HepG2 (cell line): ENCODE results near the gene ZMYND8. TPM values are rescaled to one million over a fixed set of nuclear protein-coding genes. Genes with fewer than 3 reads are reported as not detected.
A peak's percentile ranks its signal among the peaks of the same experiment; 100 is the strongest.

Source experiments
- ATAC-seq: fragments of 200-7000 bp; cut with Tn5 transposase; 3 replicates; pipeline ENCODE4 v1.9.1; 2020; ENCODE audit warnings: mild to moderate bottlenecking, moderate library complexity
- BruUV-seq: library from RNA; stranded (reverse); fragments of 400-500 nt; replicated peaks from 2 replicates; lab custom pipeline; 2021; lab: Mats Ljungman, UMichigan
- CTCF ChIA-PET: fragments of 300-600 bp; formaldehyde crosslinking; extraction: SDS; loops from one replicate; lab custom pipeline; 2021; ENCODE audit warnings: low total read pairs, inconsistent platforms, low intra/inter-chr PET ratio; lab: Yijun Ruan, JAX
- POLR2A ChIA-PET: fragments of 350-600 bp; sonication (Branson Sonifier 250); formaldehyde crosslinking; loops from one replicate; lab custom pipeline; 2020; ENCODE audit warnings: antibody characterized with exemption, inconsistent platforms; lab: Yijun Ruan, JAX
- DNase-seq: peaks from one replicate; pipeline ENCODE4 v3.0.0-alpha.2; 2015; ENCODE audit warnings: low spot score
- FAIRE-seq: peaks from 3 replicates; lab custom pipeline; 2011; peaks lifted over from hg19 to GRCh38; lab: Jason Lieb, UNC
- H2AFZ ChIP-seq: one replicate; pipeline ENCODE4 v1.6.1; 2011; ENCODE audit warnings: low read length, inconsistent platforms
- H3K27ac ChIP-seq: fragments of 300-600 bp; 3 replicates; pipeline ENCODE4 v1.8.0; 2011; ENCODE audit warnings: mixed run types, mild to moderate bottlenecking, mixed read lengths, low read length, inconsistent platforms; ENCODE audit not compliant: insufficient read depth; ENCODE audit errors: extremely low read length
- H3K27me3 ChIP-seq, 2 experiments: fragments of 200-600 bp in 1 of 2; 2 replicates in 1 of 2; 3 replicates in 1 of 2; pipeline versions ENCODE4 v1.6.0 to v1.8.0; 2011; ENCODE audit warnings: low read length in 2 of 2, mild to moderate bottlenecking in 2 of 2, moderate library complexity in 2 of 2, inconsistent platforms in 1 of 2; ENCODE audit not compliant: insufficient read depth in 2 of 2, control insufficient read depth in 1 of 2
- H3K36me3 ChIP-seq, 2 experiments: fragments of 200-600 bp in 1 of 2; replicated peaks in 1 of 2; 2 replicates in 1 of 2; 3 replicates in 1 of 2; pipeline versions ENCODE4 v1.5.1 to v1.8.0; 2011; ENCODE audit warnings: low read length in 2 of 2, inconsistent platforms in 1 of 2; ENCODE audit not compliant: insufficient read depth in 2 of 2, control insufficient read depth in 1 of 2
- H3K4me1 ChIP-seq: 2 replicates; pipeline ENCODE4 v1.5.1; 2012; ENCODE audit warnings: low read length, inconsistent platforms; ENCODE audit not compliant: insufficient read depth
- H3K4me2 ChIP-seq: 2 replicates; pipeline ENCODE4 v1.6.0; 2011; ENCODE audit warnings: low read depth, low read length, inconsistent platforms
- H3K4me3 ChIP-seq, 3 experiments: fragments of 200-600 bp in 1 of 3; sonication (generic), shearing (Covaris generic) in 1 of 3; replicated peaks in 1 of 3; 2 replicates each; pipeline ENCODE4 v1.5.1; 2011 to 2016; ENCODE audit warnings: low read length in 3 of 3, inconsistent platforms in 2 of 3, low read depth in 2 of 3, mild to moderate bottlenecking in 2 of 3, control low read depth in 1 of 3, mixed read lengths in 1 of 3; ENCODE audit not compliant: insufficient read depth in 1 of 3
- H3K79me2 ChIP-seq: one replicate; pipeline ENCODE4 v1.6.1; 2011; ENCODE audit warnings: low read length, inconsistent platforms; ENCODE audit not compliant: insufficient read depth
- H3K9ac ChIP-seq: 2 replicates; pipeline ENCODE4 v1.6.0; 2011; ENCODE audit warnings: mild to moderate bottlenecking, low read depth, low read length, inconsistent platforms; ENCODE audit not compliant: insufficient read depth
- H3K9me3 ChIP-seq: 2 replicates; pipeline ENCODE4 v1.5.1; 2012; ENCODE audit warnings: mild to moderate bottlenecking, low read length
- H4K20me1 ChIP-seq: 2 replicates; pipeline ENCODE4 v1.6.0; 2011; ENCODE audit warnings: inconsistent platforms, mild to moderate bottlenecking, low read length, moderate library complexity; ENCODE audit not compliant: insufficient read depth
- ARID5B ChIP-seq: IDR thresholded peaks from 2 replicates; pipeline ENCODE4 v1.4.0; 2020; ENCODE audit warnings: mild to moderate bottlenecking, missing genetic modification reagents
- DMAP1 ChIP-seq: IDR thresholded peaks from 2 replicates; pipeline ENCODE4 v1.6.1; 2016
- ELF3 ChIP-seq: IDR thresholded peaks from 2 replicates; pipeline ENCODE4 v1.6.1; 2016; ENCODE audit warnings: missing genetic modification reagents, missing compliant biosample characterization
- FOXK2 ChIP-seq: fragments of 450-650 bp; IDR thresholded peaks from 2 replicates; pipeline ENCODE4 v1.6.1; 2016
- FOXP1 ChIP-seq, 2 experiments: fragments of 450-650 bp in 1 of 2; IDR thresholded peaks; 2 replicates each; pipeline ENCODE4 v1.6.1; 2017 to 2018; ENCODE audit warnings: antibody characterized with exemption in 1 of 2
- FUBP1 ChIP-seq: sonication (generic); formaldehyde crosslinking; IDR thresholded peaks from 2 replicates; pipeline ENCODE4 v1.5.1; 2020; ENCODE audit warnings: missing genetic modification reagents, mild to moderate bottlenecking, borderline replicate concordance
- MIXL1 ChIP-seq: IDR thresholded peaks from 2 replicates; pipeline ENCODE4 v1.6.1; 2016
- MTF1 ChIP-seq: sonication (generic); formaldehyde crosslinking; IDR thresholded peaks from 2 replicates; pipeline ENCODE4 v1.5.0; 2020; ENCODE audit warnings: missing genetic modification reagents
- RNF2 ChIP-seq: fragments of 450-650 bp; conservative IDR thresholded peaks from 2 replicates; pipeline ENCODE4 v1.6.1; 2016; ENCODE audit warnings: low read depth
- SNAPC5 ChIP-seq: sonication (generic); formaldehyde crosslinking; IDR thresholded peaks from 2 replicates; pipeline ENCODE4 v1.8.1; 2023; ENCODE audit warnings: mild to moderate bottlenecking, missing genetic modification reagents, borderline replicate concordance
- ZBTB8A ChIP-seq: sonication (generic); formaldehyde crosslinking; IDR thresholded peaks from 2 replicates; pipeline ENCODE4 v1.4.0; 2020; ENCODE audit warnings: mild to moderate bottlenecking, low read depth, missing genetic modification reagents, borderline replicate concordance
- ZNF296 ChIP-seq: sonication (generic); formaldehyde crosslinking; conservative IDR thresholded peaks from 2 replicates; pipeline ENCODE4 v1.5.0; 2020; ENCODE audit warnings: mild to moderate bottlenecking, missing genetic modification reagents
- ZNF543 ChIP-seq: sonication (generic); formaldehyde crosslinking; IDR thresholded peaks from 2 replicates; pipeline ENCODE4 v1.4.0; 2020; ENCODE audit warnings: mild to moderate bottlenecking, missing genetic modification reagents
- ZNF782 ChIP-seq: sonication (generic); formaldehyde crosslinking; IDR thresholded peaks from 2 replicates; pipeline ENCODE4 v1.4.0; 2020; ENCODE audit warnings: missing genetic modification reagents, mild to moderate bottlenecking, borderline replicate concordance
- WGBS: methylation state at CpG from one replicate; pipeline ENCODE4 v1.1.6; 2017; ENCODE audit warnings: low lambda C conversion rate; 5-methylcytosine and 5-hydroxymethylcytosine counted together
- in situ Hi-C: cut with HindIII; loops from 2 replicates; pipeline ENCODE4 v1.10.0; 2017; ENCODE audit warnings: low pct_unique_long_range_greater_than_20kb; ENCODE audit not compliant: extremely low pct_ligation_motif_present
- intact Hi-C: fragments of 100-400 bp; cut with micrococcal nuclease; formaldehyde crosslinking; loops from one replicate; pipeline ENCODE4 v1.10.0; 2022; ENCODE audit not compliant: unreplicated experiment
- polyA plus RNA-seq, 8 experiments: library from polyadenylated mRNA; depleted of rRNA in 3 of 8; stranded (reverse) in 7 of 8; unstranded in 1 of 8; fragments of >200 nt; fragmentation: Illumina TruSeq in 4 of 8; extraction: Trizol in 4 of 8; gene quantifications; 2 replicates each; pipeline versions ENCODE4 v1.2.1 to v1.2.3, GENCODE V29; 2011 to 2016; ENCODE audit warnings: low read depth in 4 of 8, missing spikeins in 1 of 8, mixed read lengths in 1 of 8; ENCODE audit not compliant: insufficient read depth in 1 of 8
- total RNA-seq, 5 experiments: library from RNA; depleted of rRNA; stranded (reverse); fragments of >200 nt; fragmentation: Illumina TruSeq; extraction: Trizol; gene quantifications; 2 replicates each; pipeline ENCODE4 v1.2.3, GENCODE V29; 2016; ENCODE audit warnings: low read depth in 1 of 5

ZMYND8 gene
- total and polyA plus RNA-seq, 2 of the 13 experiments (the other 11 are each of a cell fraction or from before 2014, with no cell fraction given), result 53.9 to 84.7 TPM

- Histone ChIP-seq H3K27ac (no peak overlapping the region), H3K9ac (no peak overlapping the region), H3K36me3 (no peaks in the 10 kb centered on the region), H3K4me2 (no peak overlapping the region), H3K4me3 (no peak overlapping the region), H3K9me3 (no peaks in the 10 kb centered on the region), H3K4me1 (peaks cover 27% of the 10 kb centered on the region), H3K79me2 (no peaks in the 10 kb centered on the region), H2AFZ (no peak overlapping the region), H3K27me3 (peaks cover 2 to 9% of the 10 kb centered on the region in 2 experiments; a peak in 3 of 5 replicates), H4K20me1 (no peaks in the 10 kb centered on the region)
- in situ Hi-C loops, result no loop called here
- ChIA-PET CTCF (no interaction called here), POLR2A (no interaction called here)
- BruUV-seq, result no TSS peak
- intact Hi-C loops, result no loop called here
- TF ChIP-seq ZNF296 (CRISPR knock-in tag), result peak; percentile 57; the same call in 1 of the 2 replicates
- TF ChIP-seq ELF3, result no peak
- ATAC-seq (no peak), FAIRE-seq (no peak), DNase-seq (no peak)
- 72% methylated on average over 13 of the region's 13 CpGs for WGBS
These were observed 192.4 kb downstream of the ZMYND8 start for GRCh38 chr20:47164140-47164539.

- ChIA-PET POLR2A (no interaction called here), CTCF (no interaction called here)
- WGBS, result 45% methylated on average over 10 of the region's 10 CpGs
- Histone ChIP-seq H3K79me2 (no peaks in the 10 kb centered on the region), H4K20me1 (no peaks in the 10 kb centered on the region), H3K27me3 (peaks cover 2 to 5% of the 10 kb centered on the region in 2 experiments; a peak in 2 of 5 replicates), H3K36me3 (no peaks in the 10 kb centered on the region), H3K9me3 (no peaks in the 10 kb centered on the region), H3K9ac (no peak overlapping the region), H3K4me2 (no peak overlapping the region), H3K27ac (no peak overlapping the region), H3K4me1 (peaks cover 22% of the 10 kb centered on the region), H3K4me3 (no peak overlapping the region), H2AFZ (no peak overlapping the region)
- FAIRE-seq, result no peak
- intact Hi-C loops, result no loop called here
- in situ Hi-C loops, result no loop called here
- no TSS peak for BruUV-seq
- ATAC-seq, result no peak
- DNase-seq, result no peak
- no peak for TF ChIP-seq ZNF543
- no peak for TF ChIP-seq ZNF782
- no peak for TF ChIP-seq RNF2
- no peak for TF ChIP-seq FUBP1
- no peak for TF ChIP-seq ARID5B (CRISPR knock-in tag)
- TF ChIP-seq ZBTB8A (CRISPR knock-in tag), result no peak
- TF ChIP-seq DMAP1 (CRISPR knock-in tag), result no peak
- TF ChIP-seq FOXK2, result no peak
- no peak for TF ChIP-seq MTF1 (CRISPR knock-in tag)
- no peak for TF ChIP-seq SNAPC5 (CRISPR knock-in tag)
- no peak for TF ChIP-seq MIXL1
- no peak for TF ChIP-seq FOXP1 (IDR thresholded peaks at IDR 0.05)
- no peak for TF ChIP-seq FOXP1 (CRISPR knock-in tag; IDR thresholded peaks at IDR 0.05)
These were observed 195.1 kb downstream of the ZMYND8 start for GRCh38 chr20:47161411-47161810.
